Activated CD8-positive, alpha-beta memory T cell treated with anti-CD3 and anti-CD28 coated beads, Interleukin-2, amount 50 U/mL, for 1 hour (primary cell): ENCODE measurements around the gene PTPRA.
"Not testable (repeated sequence)": the region's sequence is repeated elsewhere in the genome, so short reads cannot be mapped to it uniquely, and the experiment has no call there.

Experiments
- DNase-seq: peaks from one replicate; pipeline ENCODE4 v3.0.0-alpha.2; 2020; ENCODE audit errors: extremely low read depth

The PTPRA gene

DNA sequence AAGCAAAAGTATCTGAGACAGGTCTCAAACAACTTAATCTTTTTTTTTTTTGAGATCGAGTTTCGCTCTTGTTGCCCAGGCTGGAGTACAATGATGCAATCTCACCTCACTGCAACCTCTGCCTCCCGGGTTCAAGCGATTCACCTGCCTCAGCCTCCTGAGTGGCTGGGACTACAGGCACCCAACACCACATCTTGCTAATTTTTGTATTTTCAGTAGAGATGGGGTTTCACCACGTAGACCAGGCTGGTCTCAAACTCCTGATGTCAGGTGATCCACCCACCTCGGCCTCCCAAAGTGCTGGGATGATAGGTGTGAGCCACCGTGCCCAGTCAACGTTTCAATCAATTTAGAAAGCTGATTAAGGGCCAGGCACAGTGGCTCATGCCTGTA lies 200.0 kb downstream of the PTPRA start:
- not testable (repeated sequence) for DNase-seq

DNA sequence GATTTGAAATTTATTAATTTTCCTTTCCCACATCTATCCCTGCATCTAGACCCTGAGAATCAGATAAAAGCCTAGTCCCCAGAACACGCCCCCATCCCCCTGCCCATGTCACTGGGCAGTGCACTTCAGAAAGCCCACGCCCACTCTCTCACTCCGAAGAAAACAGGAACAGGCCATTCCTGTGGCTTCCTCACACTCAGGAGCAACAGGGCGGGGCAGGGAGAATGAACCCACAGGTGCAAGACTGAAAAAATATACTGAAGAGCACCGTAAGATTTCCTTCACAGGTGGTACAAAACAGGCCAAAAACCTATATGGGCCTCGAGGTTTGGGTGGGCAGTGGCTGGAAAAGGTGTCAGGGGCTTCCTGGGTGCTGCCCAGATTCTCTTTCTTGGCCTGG lies 201.5 kb downstream of the PTPRA start:
- no peak for DNase-seq

DNA sequence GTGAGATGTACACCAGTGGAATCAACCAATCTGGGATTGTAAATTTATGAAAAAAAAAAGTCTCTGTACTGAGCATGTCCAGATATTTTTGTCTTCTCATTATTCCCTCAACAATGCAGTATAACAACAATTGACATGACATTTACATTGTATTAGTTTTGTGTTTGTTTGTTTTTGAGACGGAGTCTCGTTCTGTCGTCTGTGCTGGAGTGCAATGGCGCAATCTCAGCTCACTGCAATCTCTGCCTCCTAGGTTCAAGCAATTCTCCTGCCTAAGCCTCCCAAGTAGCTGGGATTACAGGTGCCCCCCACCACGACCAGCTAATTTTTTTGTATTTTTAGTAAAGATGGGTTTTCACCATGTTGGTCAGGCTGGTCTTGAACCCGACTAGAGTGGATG lies 202.0 kb downstream of the PTPRA start:
- not testable (repeated sequence) for DNase-seq

DNA sequence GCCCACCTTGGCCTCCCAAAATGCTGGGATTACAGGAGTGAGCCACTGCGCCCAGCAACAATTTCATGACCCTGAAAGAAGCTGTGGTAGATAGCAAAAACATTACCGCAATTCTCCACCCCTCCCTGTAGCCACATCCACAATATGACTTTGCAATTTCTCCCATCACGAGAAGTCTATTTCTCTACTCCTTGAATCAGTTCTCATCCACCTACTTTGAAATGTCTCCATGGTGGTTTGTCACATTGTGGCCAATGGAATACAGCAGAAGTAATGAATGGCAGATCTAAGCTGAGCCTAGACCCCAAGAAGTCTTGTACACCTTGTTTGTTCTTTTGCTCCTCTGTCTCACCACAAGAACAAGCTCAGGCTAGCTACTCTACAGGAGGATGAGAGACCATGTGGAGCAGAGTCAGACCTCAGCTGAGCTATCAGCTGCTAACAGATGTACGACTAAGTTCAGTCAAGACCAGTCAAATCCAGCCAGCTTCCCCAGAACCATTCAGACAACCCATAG lies 204.4 kb downstream of the PTPRA start:
- no peak for DNase-seq

DNA sequence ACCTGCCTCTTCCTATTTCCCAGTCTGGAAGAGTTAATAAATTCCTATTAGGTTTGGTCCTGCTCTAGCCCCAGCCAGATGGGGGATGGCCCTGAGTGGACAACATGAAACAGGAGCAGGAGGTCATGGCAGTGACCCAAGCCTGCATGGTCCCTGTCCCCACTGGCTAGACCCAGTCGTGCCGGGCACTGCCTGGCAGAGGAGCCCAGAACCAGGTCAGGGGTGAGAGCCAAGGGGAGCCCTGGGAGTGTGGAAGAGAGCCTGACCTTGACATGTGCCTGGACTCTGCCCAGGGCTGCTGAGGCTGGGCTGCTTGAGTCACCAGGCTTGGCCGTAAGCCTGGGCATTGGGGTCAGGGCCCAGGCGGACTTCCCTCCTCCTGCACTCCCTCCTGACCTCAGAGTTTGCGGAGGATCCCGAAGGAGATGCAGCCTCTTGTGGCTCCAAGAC lies 207.7 kb downstream of the PTPRA start:
- DNase-seq = no peak

DNA sequence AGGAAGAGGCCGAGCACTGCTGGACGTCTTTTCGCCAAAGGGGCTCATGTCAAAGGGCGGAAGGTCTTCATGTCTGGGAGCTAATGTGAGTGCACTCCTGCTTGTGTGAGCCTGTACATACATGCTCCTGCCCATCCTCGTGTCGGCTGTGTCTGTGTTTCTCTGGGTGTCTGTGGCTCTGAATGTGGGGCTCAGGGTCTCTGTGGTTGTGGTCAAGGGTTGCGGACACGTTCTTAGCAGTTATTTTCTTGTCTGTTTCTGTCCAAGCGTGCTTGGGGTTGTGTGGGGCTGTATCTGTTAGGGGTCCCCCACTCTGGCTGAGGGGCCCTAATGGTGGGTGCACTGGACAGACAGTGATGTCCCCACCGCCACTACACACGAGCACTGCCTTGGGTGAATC lies 208.4 kb downstream of the PTPRA start:
- no peak for DNase-seq

DNA sequence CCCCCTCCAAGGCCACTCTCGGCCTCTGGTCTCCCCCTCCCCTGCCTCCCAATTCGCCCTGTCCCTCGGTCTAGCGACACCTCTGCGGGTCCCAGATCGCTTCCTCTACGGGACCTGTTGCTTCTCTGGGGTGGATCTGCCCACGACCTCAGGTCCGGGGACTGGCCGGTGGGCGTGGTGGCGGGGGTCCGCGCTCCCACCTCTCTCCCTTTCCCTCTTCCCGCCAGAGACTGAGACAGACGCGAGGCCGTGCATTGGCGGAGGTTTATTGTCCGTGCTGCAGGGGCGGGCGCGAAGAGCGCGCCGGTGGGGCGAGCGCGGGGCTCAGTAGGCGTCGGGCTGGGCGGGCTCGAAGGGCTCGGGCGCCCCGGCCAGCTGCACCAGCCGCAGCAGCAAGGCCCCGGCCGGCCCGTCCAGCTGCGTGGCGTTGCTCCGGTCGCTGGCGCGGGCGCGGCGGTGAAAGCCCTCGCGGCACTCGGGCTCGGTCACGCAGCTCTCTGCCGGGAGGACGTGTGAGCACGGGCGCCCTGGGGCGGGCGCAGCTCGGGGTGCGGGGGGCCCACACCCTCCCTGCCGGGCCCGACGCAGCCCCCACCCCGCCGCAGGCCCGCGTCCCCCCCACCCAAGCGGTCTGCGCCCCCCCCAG lies 209.1 kb downstream of the PTPRA start:
- no peak for DNase-seq

DNA sequence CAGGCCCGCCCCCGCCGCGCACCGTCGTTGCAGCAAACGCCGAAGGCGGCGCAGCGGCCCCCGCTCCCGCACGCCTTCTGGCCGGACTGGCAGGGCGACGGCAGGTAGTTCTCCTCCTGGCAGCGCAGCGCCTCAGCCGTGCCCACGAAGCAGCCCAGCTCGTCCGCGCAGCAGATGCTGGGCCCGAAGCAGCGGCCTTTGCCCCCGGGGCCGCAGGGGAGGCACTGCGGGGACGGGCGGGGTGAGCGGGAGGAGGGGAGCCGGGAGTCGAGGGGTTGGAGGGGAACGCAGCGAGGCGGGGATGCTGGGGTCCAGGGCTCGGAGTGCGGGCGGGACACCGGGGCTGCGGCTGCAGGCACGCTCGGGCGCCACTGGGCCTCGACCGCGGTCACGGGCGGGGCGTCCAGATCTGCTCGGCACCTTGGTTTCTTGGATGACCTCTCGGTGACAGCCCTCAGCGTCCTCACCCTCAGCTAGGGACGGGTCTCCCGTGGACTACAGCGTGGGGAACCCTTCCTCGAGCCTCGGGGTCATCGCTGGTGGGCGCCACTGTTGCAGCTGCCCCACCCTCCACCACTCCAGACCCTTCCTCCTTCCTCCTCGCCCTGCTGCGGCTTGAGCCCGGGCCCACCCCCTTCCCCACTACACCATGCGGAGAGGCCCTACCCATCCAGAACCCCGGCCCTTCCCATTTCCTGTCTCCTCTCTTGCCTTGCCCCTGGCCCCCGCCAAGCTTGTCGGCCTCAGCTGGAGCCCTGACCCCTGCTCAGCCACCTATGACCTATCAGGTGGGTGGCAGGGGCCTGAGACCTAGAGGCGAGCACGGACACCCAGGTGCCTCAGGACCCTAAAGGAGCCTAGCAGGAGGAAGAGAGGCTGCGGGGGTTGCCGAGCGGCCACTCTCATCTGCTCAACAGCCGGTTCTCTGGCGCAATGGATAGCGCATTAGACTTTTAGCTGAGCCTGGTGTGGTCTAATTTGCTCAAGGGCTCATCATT lies 210.0 kb downstream of the PTPRA start:
- no peak for DNase-seq

DNA sequence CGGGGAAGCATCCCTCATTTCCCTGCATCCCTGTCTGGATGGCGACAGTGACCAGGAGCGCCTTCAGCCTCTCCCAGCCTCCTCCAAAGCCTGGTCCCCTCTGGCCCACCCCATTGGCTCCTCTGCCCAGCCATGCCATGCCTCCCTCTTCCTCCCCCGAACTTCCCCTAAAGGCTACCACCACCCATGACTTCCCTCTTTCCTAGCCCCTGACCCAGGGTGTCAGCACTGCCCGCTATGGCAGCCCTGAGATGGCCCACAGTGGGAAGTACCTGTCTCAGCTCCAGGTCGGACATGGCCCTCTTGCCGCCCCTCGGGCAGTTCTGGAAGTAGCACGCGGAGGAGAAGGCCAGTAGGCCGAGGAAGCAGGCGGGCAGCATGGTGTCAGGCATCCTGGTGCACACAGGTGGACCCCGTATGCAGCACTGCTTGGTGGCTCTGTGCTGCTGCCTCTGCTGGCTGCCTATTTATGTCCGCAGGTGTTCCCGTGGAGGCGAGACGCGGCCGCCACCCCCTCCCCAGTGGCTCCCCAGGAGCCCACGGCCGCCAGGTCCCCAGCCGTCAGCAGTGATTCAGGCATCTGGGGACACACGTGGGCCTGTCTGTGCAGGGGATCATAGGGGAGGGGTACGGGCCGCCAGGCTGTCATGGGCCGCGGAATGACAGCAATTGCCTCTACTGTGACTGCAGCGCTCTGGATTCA lies 211.2 kb downstream of the PTPRA start, which contains the start of gene AVP:
TSS of gene AVP (minus strand) at position 442 of the 703 bp plus-strand sequence. CDS start at position 392, 50 bp downstream.
- DNase-seq = no peak

DNA sequence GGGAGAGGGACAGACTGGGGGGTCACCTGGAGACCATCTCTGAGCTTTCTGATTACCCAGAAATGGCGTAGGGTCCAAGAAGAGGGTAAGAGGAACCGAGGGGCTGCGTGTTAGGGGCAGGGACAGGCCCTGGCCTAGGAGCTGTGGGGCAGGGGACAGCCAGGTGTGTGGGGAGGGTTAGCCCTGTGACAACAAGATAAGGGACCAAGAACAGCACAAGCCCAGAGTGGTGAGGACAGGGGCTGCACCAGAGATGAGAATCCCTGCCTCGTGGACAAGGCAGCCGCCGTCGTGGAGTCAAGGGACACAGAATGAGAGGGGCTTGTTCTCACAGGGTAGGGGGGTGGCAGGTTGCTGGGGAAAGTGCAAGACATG lies 211.7 kb downstream of the PTPRA start:
- DNase-seq = no peak

DNA sequence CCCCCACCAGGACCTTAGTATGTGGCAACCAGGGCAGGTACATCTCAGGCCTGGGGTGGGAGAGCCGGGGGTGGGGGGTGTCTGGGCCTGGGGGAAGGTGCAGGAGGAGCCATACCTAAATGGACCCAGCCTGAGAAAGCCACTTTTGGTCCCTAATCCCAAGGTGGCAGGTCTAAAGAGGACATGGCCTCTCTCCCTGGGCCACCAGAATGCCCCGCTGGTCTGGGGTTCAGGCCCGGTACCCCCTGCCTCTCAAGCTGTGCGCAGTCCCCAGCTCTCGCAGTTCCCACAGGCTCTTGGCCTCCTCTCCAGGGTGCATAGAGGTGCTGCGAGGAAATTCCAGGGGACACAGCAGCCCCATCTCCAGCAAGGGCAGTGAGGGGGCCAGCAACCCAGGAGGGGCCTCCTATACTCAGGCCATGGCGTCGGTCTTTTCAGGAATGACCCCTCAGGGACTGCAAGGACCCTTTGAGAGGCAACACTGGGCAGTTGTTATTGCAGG lies 212.3 kb downstream of the PTPRA start:
- DNase-seq = no peak

DNA sequence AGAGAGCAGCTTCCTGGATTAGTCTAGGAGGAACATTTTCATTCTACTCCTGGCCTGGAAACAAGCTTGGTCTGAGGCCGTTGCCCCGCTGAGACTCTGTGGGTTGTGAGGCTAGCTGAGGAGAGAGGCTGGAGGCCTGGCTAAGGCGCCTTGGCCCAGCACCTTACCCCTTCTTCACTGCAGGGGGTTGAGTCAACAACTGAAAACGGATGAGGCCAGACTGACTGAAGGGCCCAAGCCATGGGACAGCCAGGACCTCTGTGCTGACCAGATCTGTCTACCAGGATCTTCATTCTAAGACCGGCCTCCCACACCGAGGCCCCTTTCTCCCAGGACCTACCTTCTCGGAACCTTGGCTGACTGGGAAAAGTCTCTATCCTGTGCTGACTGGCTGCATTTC lies 214.8 kb downstream of the PTPRA start:
- DNase-seq = no peak
